Putamen (tissue), 1 donor: ENCODE results near the gene RNASET2.
"Not testable (repeated sequence)": the region's sequence is repeated elsewhere in the genome, so short reads cannot be mapped to it uniquely, and the experiment has no call there.

Experiments used
- DNase-seq: peaks from one replicate; pipeline ENCODE4 v3.0.0-alpha.2; 2016; ENCODE audit warnings: low spot score

RNASET2 gene

GRCh38 chr6:166969390-166970002 is 13.1 kb upstream of the RNASET2 start:
- DNase-seq: no peak

GRCh38 chr6:166966268-166966667 is 9.9 kb upstream of the RNASET2 start:
- no peak for DNase-seq

GRCh38 chr6:166960609-166960978 is 4.2 kb upstream of the RNASET2 start:
- no peak for DNase-seq

- no peak for DNase-seq
These were observed 3.7 kb upstream of the RNASET2 start for GRCh38 chr6:166959911-166960608.

- DNase-seq: no peak
These were observed 2.8 kb upstream of the RNASET2 start for GRCh38 chr6:166958926-166959861.

- no peak for DNase-seq
These were observed 1.4 kb upstream of the RNASET2 start for GRCh38 chr6:166957805-166958076.

- no peak for DNase-seq
These were observed 896 bp upstream of the RNASET2 start for GRCh38 chr6:166957087-166957804.

- DNase-seq: no peak
These were observed 396 bp downstream of the RNASET2 start for GRCh38 chr6:166955865-166956443.

GRCh38 chr6:166955121-166955864 is 1.1 kb downstream of the RNASET2 start:
- DNase-seq: no peak

- DNase-seq: no peak
These were observed 2.1 kb downstream of the RNASET2 start for GRCh38 chr6:166954118-166954713.

- no peak for DNase-seq
These were observed 3.5 kb downstream of the RNASET2 start for GRCh38 chr6:166952567-166953486.

- no peak for DNase-seq
These were observed 4.2 kb downstream of the RNASET2 start for GRCh38 chr6:166952121-166952520.

GRCh38 chr6:166951670-166952060 is 4.7 kb downstream of the RNASET2 start:
- DNase-seq: no peak

GRCh38 chr6:166950892-166951669 is 5.3 kb downstream of the RNASET2 start:
- not testable (repeated sequence) for DNase-seq

GRCh38 chr6:166950443-166950821 is 5.9 kb downstream of the RNASET2 start:
- DNase-seq: no peak

GRCh38 chr6:166949528-166950442 is 6.6 kb downstream of the RNASET2 start:
- DNase-seq: no peak

- DNase-seq: not testable (repeated sequence)
These were observed 7.6 kb downstream of the RNASET2 start for GRCh38 chr6:166948724-166949123.

- DNase-seq: no peak
These were observed 9.1 kb downstream of the RNASET2 start for GRCh38 chr6:166947251-166947650.
